GM06990 (cell line): Measurements from ENCODE around the gene PSMB11.

Source experiments
- DNase-seq: peaks from one replicate; pipeline ENCODE4 v3.0.0-alpha.2; 2011; ENCODE audit not compliant: insufficient read length; ENCODE audit errors: extremely low read depth
- H3K27me3 ChIP-seq: replicated peaks from 2 replicates; pipeline ENCODE4 v1.6.0; 2011; ENCODE audit warnings: low read length; ENCODE audit not compliant: control insufficient read depth, insufficient read depth
- H3K36me3 ChIP-seq: 2 replicates; pipeline ENCODE4 v1.5.1; 2011; ENCODE audit warnings: low read length; ENCODE audit not compliant: control insufficient read depth, insufficient read depth
- H3K4me3 ChIP-seq: replicated peaks from 2 replicates; pipeline ENCODE4 v1.5.1; 2011; ENCODE audit warnings: low read depth, mild to moderate bottlenecking, control low read depth, low read length
- CTCF ChIP-seq: IDR thresholded peaks from 2 replicates; pipeline ENCODE4 v1.5.1; 2011; ENCODE audit warnings: low read length, control low read depth, mild to moderate bottlenecking, inconsistent platforms; ENCODE audit not compliant: insufficient read depth, poor library complexity, severe bottlenecking

The PSMB11 gene

GRCh38 chr14:23043754-23044153, 1.7 kb downstream of the PSMB11 start:
- no peak for TF ChIP-seq CTCF
- DNase-seq = no peak
- no peaks in the 10 kb centered on the region for H3K36me3 ChIP-seq
- no peak overlapping the region for H3K4me3 ChIP-seq
- H3K27me3 ChIP-seq = no peaks in the 10 kb centered on the region; the same call in 1 of the 2 replicates

GRCh38 chr14:23044840-23045239, 2.8 kb downstream of the PSMB11 start:
- no peaks in the 10 kb centered on the region; the same call in 1 of the 2 replicates for H3K27me3 ChIP-seq
- H3K4me3 ChIP-seq = no peak overlapping the region
- no peaks in the 10 kb centered on the region for H3K36me3 ChIP-seq
- TF ChIP-seq CTCF = no peak
- no peak for DNase-seq

- Histone ChIP-seq H3K4me3 (no peak overlapping the region), H3K27me3 (no peaks in the 10 kb centered on the region; the same call in 1 of the 2 replicates), H3K36me3 (no peaks in the 10 kb centered on the region)
- no peak for TF ChIP-seq CTCF
- DNase-seq = no peak
Measured at GRCh38 chr14:23045419-23046357, 3.7 kb downstream of the PSMB11 start.

GRCh38 chr14:23047034-23047634, 5.1 kb downstream of the PSMB11 start:
- no peak for TF ChIP-seq CTCF
- Histone ChIP-seq H3K36me3 (no peaks in the 10 kb centered on the region), H3K4me3 (no peak overlapping the region), H3K27me3 (no peaks in the 10 kb centered on the region; the same call in 1 of the 2 replicates)
- no peak for DNase-seq

GRCh38 chr14:23047751-23048693, 6.0 kb downstream of the PSMB11 start:
- no peak for TF ChIP-seq CTCF

More at GRCh38 chr14:23047751-23048693, 6.0 kb downstream of the PSMB11 start:
- DNase-seq = no peak
- Histone ChIP-seq H3K27me3 (no peaks in the 10 kb centered on the region; the same call in 1 of the 2 replicates), H3K36me3 (no peaks in the 10 kb centered on the region), H3K4me3 (no peak overlapping the region)
